GM19035 (cell line): ENCODE data around the gene VSNL1.

Experiments used
- ATAC-seq: cut with Tn5 transposase; IDR thresholded peaks from one replicate; pipeline ENCODE4 v1.9.1; 2021; ENCODE audit not compliant: unreplicated experiment

The VSNL1 gene

DNA sequence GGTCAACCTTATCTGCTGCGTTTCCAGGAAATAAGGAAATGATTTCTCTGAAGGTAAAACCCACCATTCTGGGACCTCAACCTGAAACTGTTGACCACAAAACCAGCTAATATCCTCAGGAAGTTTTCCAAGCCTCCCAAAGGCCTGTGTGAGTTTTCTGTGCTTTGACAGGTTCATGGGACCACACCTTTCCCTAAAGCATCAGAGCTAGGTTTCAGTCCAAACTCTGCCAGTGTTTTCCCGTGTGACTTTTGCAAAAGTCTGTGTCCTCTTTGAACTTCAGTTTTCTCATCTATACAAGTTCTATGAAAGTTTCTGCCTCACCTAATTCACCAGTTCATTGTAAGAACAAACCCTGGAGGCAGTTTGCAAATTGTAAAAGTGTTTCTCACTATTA is 39.8 kb downstream of the VSNL1 start:
- no peak for ATAC-seq

- no peak for ATAC-seq
Observed at GRCh38 chr2:17581831-17582230, 41.3 kb downstream of the VSNL1 start.

GRCh38 chr2:17583166-17583565 is 42.7 kb downstream of the VSNL1 start:
- no peak for ATAC-seq

DNA sequence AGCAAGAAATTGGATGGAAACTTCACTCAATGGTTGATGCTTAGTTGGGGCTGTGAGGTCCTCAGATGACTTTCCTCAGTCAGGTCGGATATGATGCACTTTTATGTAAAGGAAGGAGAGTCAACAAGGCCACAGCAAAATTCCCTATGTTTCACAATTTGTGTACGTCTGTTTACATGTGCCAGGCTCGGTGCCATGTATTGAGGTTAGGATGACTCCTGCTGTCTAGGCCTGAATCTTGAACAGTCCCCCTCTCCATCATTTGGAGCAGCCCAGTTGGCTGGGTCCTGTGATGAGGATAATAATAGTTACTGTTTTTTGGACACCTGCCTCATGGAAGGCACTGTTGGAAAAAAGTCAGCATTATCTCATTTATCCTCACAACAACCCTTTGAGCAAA is 43.1 kb downstream of the VSNL1 start:
- no peak for ATAC-seq

GRCh38 chr2:17584689-17585088 is 44.2 kb downstream of the VSNL1 start:
- no peak for ATAC-seq

DNA sequence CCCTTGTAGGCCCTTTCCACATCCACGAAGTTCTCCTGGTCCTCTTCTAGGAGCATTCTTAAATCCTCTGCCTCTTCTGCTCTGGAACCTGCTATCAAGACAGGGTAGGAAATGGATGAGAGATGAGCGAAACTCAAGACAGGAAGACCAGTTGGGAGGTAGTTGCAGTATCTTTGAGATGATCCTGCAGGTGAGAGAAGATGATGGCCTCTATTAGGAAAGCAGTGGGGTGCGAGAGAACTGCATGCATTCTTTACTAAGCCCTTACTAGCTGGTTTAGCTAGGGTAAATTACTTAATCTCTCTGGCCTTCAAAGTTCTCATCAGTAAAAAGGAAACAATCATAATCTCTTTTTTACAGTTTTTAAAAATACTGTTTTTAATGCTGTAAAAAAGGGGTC is 47.0 kb downstream of the VSNL1 start:
- no peak for ATAC-seq

DNA sequence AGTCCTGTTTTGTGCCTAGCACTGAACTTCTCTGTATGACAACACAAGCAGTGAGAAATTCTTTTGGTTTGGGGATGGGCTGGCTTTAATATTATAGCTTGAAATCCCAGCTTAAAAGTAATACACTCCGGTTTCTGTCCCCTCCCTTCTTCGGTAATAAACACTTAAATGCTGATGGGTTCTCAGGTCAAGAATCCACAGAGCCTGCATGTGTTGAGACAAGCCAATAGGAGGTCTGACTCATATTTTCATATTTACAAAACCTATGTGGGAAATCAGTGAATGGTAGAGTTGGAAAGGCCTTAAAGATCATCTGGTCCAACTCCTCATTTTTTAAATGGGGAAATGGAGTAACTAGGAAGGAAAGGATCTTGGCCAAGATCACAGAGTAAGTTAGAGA is 47.5 kb downstream of the VSNL1 start:
- ATAC-seq: no peak

GRCh38 chr2:17589406-17590035 is 49.0 kb downstream of the VSNL1 start:
- ATAC-seq: no peak

DNA sequence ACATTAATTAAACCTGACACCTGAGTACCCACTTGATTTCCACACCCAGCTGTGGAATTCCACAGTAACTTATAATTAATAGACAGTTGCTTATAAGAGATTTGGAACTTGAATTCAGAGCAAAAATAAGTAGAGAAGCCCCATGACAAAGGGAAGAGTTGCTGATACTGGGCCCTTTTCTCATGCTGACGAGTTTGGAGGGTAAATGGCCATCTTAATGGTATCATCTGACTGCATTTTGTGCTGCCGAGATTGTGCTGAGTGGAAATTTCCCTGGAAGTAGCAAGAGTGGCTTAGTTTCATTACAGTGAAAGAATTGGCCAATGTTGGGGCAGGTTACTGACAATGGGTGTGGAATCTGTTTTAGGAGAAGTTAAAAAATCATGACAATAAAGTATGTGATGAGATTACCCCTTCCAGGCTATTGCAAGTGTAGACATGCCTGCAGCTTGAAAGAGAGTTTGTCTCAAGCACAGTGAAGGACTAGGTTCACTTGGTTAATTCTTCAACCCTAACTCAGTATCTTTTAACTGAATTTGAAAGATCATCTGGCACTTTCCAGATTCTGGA is 49.9 kb downstream of the VSNL1 start:
- no peak for ATAC-seq

DNA sequence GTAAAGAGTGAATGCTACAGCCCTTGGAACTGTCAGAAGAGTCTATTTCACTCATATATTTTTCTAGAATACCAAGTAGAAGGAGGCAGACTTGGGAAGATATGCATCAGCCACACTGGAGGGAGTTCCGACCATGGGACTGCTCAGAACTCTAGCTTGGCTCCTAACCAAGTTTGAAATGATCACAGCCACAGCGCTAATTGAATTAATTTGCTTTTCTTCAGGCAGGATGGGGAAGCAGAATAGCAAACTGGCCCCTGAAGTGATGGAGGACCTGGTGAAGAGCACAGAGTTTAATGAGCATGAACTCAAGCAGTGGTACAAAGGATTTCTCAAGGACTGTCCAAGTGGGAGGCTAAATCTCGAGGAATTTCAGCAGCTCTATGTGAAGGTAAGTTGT is 51.4 kb downstream of the VSNL1 start:
- ATAC-seq: no peak

GRCh38 chr2:17592731-17593409 is 52.4 kb downstream of the VSNL1 start:
- ATAC-seq: no peak

DNA sequence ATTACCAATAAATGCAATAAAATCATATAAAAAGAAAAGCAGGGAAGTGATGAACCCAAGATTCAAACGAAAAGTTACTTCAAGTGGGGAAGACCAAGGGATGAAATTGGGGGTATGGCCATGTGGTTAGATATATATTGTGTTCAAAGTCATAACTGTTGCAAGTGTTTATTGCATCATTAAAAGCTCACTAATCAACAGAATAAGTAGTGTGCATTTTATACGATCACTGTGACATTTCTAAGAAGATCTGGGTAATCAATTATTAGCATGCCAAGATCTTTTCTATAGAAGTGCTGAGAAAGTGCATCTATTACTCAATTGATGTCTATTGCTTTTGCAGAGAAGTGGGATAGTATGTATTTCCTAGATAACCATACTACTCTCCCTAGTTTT is 52.9 kb downstream of the VSNL1 start:
- ATAC-seq: no peak

DNA sequence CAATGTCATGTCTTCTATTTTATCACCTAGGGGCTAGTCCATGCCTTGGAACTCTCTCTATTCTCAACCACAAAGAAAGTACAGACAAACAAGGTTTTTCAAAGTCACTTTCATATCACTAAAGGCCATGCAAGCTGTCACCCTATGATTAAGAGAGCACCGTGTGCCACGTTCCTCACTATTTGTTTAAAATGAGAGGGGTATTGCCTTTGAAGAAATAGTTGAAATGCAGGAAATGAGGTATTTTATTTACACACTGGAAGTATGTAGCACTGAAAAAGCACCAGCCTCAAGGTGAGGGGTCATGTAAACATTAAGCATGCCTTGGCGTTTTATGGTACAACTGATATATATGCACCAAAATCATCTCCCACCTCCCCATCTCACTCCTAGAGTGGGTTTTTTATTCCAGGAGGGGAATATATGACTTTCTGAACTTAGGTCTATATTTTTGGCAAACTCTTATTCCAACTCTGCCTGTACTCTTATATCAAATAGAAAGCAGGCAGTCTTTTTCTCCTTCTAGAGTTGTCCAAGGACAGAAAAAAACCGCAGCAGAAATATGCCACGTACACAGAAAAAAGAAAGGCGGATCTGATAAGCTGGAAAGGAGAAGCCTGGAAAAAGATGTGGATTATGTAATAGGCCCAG is 53.5 kb downstream of the VSNL1 start:
- ATAC-seq: no peak

GRCh38 chr2:17594533-17595401 is 54.3 kb downstream of the VSNL1 start:
- no peak for ATAC-seq

DNA sequence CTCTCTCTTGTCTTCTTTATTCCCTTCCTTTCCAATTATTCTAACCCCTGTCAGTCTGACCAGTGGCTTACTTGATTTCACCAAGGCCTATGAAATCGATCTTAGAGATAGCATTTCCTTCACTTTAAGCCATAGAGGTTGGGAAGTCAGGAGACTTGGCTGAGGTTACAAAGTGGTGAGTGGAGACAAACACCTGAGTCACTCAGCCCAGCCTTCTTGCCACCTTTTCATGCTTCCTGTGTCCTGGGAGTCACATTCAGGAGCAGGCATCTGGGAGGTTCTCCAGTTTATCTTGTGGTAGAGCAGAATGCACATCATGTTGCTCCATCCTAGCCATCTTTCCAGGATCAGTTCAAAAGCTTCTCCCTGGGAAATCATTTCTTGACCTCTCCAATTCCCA is 59.1 kb downstream of the VSNL1 start:
- ATAC-seq: no peak

GRCh38 chr2:17600556-17601204 is 60.2 kb downstream of the VSNL1 start:
- ATAC-seq: no peak

DNA sequence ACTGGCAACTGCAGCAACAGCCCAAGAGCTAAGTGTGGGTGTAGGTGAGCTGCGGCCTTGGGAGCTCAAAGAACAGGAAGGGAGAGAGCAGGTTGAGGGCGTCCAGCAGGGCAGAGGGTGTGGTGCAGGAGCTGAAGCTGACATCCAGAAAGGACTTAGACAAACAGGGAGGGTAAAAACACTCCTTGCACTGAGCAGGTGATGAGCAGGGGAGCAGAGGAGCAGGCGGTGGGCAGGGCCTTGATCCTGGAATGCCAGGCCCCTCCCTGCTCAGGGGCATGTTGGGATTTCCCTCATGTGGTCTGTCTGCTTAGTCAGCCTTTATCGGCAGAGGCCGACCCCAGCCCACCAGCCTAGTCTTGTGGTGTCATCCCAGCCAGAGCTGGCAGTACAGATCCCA is 63.6 kb downstream of the VSNL1 start:
- ATAC-seq: no peak

DNA sequence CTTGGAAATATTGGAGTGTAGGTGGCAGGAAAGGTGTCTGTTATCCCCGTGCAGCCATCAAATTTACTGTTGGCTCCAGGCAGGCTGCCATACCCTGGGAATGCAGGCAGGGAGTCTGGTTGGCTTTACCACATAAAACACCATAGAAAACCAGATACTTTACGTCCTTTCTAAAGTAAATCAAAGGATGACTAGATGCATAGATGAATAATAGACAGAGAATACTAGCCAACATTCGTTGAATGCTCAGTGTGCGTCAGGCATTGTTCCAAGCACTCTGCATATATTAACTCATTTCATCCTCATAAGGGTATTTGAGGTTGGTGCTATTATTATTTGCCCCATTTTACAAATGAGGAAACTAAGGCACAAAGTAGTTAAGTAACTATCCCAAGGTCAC is 65.2 kb downstream of the VSNL1 start:
- no peak for ATAC-seq

GRCh38 chr2:17606851-17607250 is 66.4 kb downstream of the VSNL1 start:
- ATAC-seq: no peak

DNA sequence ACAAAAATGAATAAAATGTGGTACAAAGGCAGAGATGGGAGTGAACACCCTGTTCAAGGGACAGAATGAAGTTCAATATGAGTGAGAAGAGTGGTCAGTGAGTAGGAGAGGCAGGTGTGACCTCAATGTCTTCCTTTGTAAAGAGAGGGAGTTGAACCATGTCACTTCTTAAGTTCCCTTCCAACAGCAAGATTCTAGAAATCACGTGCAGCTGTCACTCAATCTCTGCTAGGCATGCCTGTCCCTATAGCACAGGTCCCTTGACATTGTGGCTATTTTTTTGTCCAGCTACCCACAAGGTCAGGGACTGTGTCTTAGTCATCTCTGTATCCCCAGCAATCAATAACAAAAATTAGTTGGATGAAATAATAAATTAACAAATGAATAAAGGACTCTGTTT is 66.9 kb downstream of the VSNL1 start:
- ATAC-seq: no peak

GRCh38 chr2:17608251-17608650 is 67.8 kb downstream of the VSNL1 start:
- ATAC-seq: no peak
